ENCODE measurements around the gene VPS26B. TPM values are rescaled to one million over a fixed set of nuclear protein-coding genes. Genes with fewer than 3 reads are reported as not detected.
"Not testable (repeated sequence)": the region's sequence is repeated elsewhere in the genome, so short reads cannot be mapped to it uniquely, and the experiment has no call there.

VPS26B gene
- 40.7 and 42.0 TPM in 2 replicates for total RNA-seq

GRCh38 chr11:134223836-134224709 is at the start of gene VPS26B, which contains the start of gene NCAPD3:
Gene VPS26B, plus strand, starts transcription at chr11:134224671. Its CDS starts 452 bp downstream, at chr11:134225123.
Gene NCAPD3, minus strand, starts transcription at chr11:134223967. Its CDS starts 41 bp downstream, at chr11:134223926.
- peak; percentile 98 for DNase-seq

DNA sequence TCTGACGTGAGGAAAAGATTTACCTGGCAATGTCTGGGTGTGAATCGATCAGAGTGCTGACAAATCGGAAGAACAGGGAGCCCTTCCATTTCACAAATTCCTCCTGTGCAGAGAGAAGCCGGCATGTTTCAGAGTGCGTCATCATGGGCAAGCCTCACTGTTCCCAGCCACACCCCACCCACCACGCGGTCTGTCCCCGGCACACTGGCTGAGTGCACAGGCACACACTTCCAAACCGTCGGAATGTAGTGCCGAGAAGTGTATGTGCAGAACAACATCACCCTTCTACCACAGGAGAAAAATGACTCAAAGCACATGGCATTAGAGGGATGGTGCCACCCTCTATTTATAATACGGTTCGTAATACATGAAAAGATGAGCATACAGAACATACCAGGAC is 48.2 kb upstream of the VPS26B start:
- no peak for DNase-seq

DNA sequence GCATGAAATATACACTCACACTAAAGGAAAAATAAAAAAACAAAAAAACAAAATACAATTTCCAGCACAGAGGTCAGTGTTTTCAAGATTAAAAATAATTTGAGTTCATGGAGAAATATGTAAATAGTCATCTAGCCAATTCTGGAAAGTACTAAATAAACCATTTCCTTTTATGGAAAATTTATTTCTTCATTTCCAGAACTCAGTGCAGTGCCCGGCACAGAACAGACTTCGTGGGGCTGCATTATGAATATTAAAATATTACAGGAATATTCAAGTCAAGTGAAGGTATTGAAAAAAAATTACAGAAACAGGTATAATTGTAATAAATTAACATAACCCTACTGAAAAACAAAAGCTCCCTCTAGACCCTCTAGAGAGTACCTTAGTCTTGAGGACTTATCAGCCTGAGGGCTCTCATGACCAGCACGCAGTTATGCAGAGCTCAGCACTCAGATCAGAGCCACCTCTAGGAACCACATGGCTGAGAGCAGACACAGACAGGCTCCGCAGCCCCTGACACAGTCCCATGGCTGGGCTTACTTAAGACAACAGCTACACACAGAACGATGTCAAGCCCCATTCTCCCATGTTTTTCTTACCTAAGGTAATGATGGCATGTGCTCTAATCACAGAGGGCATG is 46.3 kb upstream of the VPS26B start:
- DNase-seq = no peak

GRCh38 chr11:134181707-134182106 is 42.8 kb upstream of the VPS26B start:
- DNase-seq = no peak

- not testable (repeated sequence) for DNase-seq
Measured at GRCh38 chr11:134188092-134188491, 36.4 kb upstream of the VPS26B start.

GRCh38 chr11:134196756-134197155 is 27.7 kb upstream of the VPS26B start:
- DNase-seq = no peak

DNA sequence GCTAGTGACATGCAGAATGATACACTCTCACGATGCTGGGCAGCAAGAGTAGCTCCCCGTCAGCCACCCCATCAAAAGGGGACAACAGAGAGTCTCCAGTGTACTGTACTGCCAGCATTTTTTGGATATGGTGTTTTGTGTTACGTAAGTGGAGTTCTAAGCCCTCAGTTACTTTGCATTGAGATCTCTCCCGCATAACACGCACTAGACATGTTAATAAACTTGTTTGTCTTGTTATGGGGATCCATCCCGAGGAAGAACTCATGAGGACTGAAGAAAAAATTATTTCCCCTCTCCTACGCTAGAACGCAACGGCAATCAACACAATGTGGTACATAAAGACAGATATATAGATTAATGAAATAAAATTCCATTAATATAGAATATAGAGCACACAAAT is 24.9 kb upstream of the VPS26B start:
- DNase-seq = no peak

- no peak for DNase-seq
Measured at GRCh38 chr11:134200688-134201087, 23.8 kb upstream of the VPS26B start.

GRCh38 chr11:134202661-134203060 is 21.8 kb upstream of the VPS26B start:
- DNase-seq = no peak

DNA sequence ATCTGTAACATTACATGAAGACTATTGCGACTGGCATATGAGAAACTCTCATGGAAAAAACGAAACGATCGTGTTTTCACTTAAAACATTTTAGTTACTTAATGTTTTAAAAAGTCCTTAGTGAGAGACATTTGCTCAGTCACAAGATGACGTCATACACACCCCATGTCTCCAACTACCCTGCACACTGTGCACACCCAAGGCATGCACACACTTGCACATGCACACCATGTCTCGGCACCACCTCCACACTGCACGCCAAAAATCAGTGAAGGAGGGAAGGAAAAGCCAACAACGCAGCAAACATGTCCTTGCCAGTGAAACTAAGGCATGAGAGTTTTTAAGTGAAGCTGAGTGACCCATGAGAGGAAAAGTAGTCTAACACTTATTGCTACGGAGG is 18.7 kb upstream of the VPS26B start:
- DNase-seq = no peak

GRCh38 chr11:134206185-134206584 is 18.3 kb upstream of the VPS26B start:
- no peak for DNase-seq

GRCh38 chr11:134207538-134208239 is 16.8 kb upstream of the VPS26B start:
- peak; percentile 56 for DNase-seq

DNA sequence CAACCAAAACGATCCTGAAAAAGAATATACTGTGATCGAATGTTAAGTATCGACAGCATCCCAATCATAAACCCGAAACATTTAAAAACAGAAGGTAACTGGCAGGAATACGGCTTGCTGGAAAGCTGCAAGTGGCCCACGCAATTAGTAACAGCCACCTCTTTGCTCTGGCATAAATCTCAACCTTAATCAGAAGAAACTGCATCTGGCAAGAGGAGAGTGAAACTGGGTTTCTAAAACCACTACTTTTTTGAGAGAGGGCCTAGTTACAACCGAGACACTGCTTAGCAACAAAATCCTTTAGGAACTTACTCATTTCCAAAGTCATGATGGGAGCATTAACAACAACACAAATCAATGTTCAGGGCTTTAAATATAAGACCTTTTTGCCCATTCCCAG is 8.6 kb upstream of the VPS26B start:
- DNase-seq = no peak

DNA sequence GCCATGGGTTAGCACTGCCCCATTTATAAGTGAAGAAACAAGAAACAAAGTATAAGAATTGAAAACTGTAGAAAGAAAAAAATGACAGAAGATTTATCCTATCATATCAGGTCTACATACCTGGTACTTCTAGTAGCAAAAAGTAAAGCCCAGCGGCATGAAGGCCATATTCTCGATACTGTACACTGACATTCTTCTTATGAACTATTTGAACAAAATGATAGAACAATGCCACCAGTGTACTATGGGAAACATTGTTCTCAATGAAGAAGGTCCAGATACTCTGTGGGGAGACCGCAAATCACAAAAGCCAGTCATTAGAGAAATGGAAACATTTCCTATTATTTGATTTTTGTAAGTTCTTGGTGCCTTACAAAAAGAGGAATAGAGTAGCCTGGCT is 7.7 kb upstream of the VPS26B start:
- no peak for DNase-seq

DNA sequence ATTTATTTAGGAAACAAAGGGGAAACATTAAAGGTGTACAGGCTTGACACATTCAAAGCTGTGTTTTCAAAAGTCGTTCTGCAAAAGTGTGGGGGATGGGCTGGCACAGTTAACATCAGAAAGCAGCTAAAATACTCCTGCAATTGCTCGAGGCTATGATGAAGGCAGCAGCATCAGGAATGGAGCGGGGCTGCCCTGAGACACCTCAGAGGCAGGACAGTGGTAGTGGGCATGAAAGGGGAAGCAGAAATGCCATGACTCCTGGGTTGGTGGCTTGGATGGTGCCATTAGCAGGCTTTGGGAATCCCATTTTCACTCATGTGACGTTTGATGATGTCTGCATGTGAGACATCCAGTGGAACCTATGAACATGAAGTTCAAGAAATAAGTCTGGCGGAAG is 1.4 kb upstream of the VPS26B start:
- peak; percentile 11 for DNase-seq

DNA sequence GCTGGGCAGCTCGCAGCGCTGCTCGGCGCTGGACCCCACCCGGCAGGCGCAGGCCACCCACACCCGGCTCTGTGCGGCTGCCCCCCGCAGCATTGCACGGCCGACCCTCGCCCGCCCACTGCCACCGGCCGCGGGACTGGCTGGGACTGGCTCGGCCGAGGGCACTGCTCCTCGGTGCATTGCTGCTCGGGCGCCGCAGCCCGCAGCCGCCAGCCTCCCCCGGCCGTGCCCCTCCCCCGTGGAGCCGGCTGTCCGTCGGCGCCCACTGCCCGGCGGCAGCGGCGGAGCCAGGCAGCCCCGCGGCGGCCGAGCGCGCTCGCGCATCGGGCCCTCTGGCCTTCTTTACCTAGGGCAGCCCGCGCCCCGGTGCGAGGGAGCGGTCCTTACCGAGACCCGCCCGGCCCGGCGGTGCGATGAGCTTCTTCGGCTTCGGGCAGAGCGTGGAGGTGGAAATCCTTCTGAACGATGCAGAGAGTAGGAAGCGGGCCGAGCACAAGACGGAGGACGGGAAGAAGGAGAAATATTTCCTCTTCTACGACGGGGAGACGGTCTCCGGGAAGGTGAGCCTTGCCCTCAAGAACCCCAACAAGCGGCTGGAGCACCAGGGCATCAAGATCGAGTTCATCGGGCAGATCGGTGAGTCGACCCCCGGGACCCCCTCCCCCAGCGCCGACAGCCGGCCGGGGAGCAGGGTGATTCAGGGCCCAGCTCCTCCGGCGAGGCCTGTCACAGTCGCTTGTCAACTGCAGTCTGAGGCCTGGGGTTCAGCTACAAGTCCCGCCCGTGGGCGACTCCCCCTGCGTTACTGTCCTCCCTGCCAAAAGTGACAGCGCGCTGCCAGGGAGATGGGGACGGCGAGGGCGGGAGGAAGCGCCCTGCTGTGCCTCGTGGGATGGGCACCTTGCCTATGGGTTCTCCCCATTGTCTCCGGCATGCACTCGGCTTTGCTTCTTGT is 516 bp downstream of the VPS26B start:
- peak; percentile 55 for DNase-seq

GRCh38 chr11:134226806-134227325 is 2.4 kb downstream of the VPS26B start:
- DNase-seq = peak; percentile 17

GRCh38 chr11:134228625-134229024 is 4.2 kb downstream of the VPS26B start:
- DNase-seq = no peak

GRCh38 chr11:134229126-134229790 is 4.8 kb downstream of the VPS26B start:
- DNase-seq = peak; percentile 22

GRCh38 chr11:134230339-134230738 is 5.9 kb downstream of the VPS26B start:
- peak; percentile 33 for DNase-seq

DNA sequence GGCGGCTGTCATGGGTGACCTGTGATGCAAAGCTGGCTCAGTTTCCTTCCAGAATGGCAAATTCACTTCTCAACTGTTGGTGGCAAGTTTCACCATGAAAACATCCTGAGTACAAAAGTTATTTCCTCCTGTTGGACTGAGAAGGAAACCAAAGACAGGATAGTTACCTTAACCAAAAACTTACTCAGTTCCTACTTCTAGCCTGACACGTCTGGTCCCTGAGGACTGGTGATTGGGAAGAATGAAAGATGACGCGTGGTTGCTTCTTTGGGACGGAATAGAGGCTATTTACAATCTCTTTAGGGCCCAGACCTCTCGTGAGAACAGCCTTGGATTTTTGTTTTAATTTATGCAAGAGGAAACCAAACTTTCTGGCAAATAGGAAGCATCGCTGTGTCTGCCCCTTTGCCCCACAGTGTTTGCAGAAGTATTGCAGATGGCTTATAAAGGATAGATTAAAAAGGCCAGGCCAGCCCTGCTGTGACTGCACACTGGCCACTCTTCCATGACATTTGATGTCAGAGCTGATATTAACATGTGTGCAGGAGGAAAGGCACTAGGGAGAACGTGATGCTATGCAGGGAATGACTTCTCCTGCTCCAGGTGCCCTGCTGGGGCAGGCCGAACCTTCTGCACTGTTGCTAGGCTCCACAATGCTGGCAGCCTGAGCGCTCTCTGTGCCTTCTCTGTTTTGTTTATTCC is 7.6 kb downstream of the VPS26B start:
- peak; percentile 17 for DNase-seq

Data from dermis blood vessel endothelial cell (primary cell).